HCT116 (cell line): ENCODE data around the gene HMGXB3.

Experiments used
- EGR1 ChIP-seq: IDR thresholded peaks from 2 replicates; pipeline ENCODE4 v1.6.1; 2012; ENCODE audit warnings: low read depth
- ELF1 ChIP-seq: IDR thresholded peaks from 2 replicates; pipeline ENCODE4 v1.6.1; 2012; ENCODE audit warnings: low read depth, borderline replicate concordance
- FOSL1 ChIP-seq: IDR thresholded peaks from 2 replicates; pipeline ENCODE4 v1.6.1; 2012; ENCODE audit warnings: low read depth
- JUND ChIP-seq: IDR thresholded peaks from 2 replicates; pipeline ENCODE4 v1.6.1; 2012
- POLR2A ChIP-seq: IDR thresholded peaks from 2 replicates; pipeline ENCODE4 v1.7.0; 2011; ENCODE audit warnings: borderline replicate concordance; ENCODE audit not compliant: insufficient read depth, insufficient read length; ENCODE audit errors: extremely low read depth
- POLR2AphosphoS5 ChIP-seq: IDR thresholded peaks from 2 replicates; pipeline ENCODE4 v1.6.1; 2011; ENCODE audit warnings: mild to moderate bottlenecking, low read depth, low read length, moderate library complexity
- RAD21 ChIP-seq: IDR thresholded peaks from 2 replicates; pipeline ENCODE4 v1.6.1; 2012; ENCODE audit warnings: low read depth, mild to moderate bottlenecking
- REST ChIP-seq: IDR thresholded peaks from 2 replicates; pipeline ENCODE4 v1.6.1; 2012; ENCODE audit warnings: low read depth
- TCF7L2 ChIP-seq: IDR thresholded peaks from 2 replicates; pipeline ENCODE4 v1.7.0; 2011; ENCODE audit warnings: borderline replicate concordance, inconsistent platforms; ENCODE audit not compliant: insufficient read depth, insufficient read length; ENCODE audit errors: extremely low read depth
- YY1 ChIP-seq: IDR thresholded peaks from 2 replicates; pipeline ENCODE4 v1.6.1; 2011; ENCODE audit warnings: low read length, low read depth, moderate library complexity, mild to moderate bottlenecking; ENCODE audit not compliant: insufficient replicate concordance; ENCODE audit errors: extremely low read depth
- ZNF274 ChIP-seq: fragments of 200-500 bp; sonication (Bioruptor generic); IDR thresholded peaks from 2 replicates; pipeline ENCODE4 v1.6.1; 2014; ENCODE audit warnings: mild to moderate bottlenecking, low read depth, low read length, inconsistent platforms
- TF ChIP-seq, protein P1 (sequence below), 3 experiments: fragments of 200-600 bp in 1 of 3; sonication (generic) in 1 of 3; IDR thresholded peaks in 2 of 3; conservative IDR thresholded peaks in 1 of 3; 2 replicates each; pipeline ENCODE4 v1.5.1; 2012 to 2017; ENCODE audit warnings: low read depth in 2 of 3, low read length in 2 of 3, antibody characterized with exemption in 1 of 3, borderline replicate concordance in 1 of 3, control low read depth in 1 of 3, mild to moderate bottlenecking in 1 of 3, mixed read lengths in 1 of 3, mixed run types in 1 of 3, moderate library complexity in 1 of 3; ENCODE audit not compliant: insufficient read depth in 1 of 3

DNA sequence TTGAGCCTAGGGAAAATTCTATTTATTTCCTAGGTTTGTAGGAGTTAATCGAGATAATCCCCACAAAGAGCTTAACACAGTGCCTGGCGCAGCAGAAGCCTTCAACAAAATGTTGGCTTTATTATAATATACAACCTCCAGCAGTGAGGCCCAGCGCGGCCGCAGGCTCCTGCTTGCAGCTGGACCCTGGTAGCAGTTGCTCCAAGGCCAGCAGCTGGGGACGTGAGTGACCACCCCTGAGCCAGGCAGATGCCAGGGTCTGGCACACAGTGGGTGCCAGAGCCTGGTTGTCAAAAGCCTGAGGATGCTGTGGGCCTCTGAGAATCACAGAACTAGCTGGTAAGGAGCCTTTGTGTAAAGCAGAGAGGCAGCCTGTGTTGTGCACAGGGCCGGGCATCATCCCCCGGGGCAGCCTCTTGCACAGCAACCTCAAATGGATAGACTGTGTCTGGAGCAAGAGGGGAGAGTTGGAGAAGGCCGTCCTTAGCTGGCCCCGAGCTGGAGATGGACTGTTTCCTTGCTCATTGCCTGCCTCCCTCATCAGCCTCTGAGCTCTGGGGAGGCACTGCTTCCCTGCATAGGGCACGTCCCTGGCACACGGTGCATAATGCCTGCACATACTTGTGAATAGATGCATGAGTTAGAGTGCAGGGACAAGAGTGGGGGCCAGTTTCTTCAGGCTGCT is 68.6 kb downstream of the HMGXB3 start:
- TF ChIP-seq, protein P1, sequence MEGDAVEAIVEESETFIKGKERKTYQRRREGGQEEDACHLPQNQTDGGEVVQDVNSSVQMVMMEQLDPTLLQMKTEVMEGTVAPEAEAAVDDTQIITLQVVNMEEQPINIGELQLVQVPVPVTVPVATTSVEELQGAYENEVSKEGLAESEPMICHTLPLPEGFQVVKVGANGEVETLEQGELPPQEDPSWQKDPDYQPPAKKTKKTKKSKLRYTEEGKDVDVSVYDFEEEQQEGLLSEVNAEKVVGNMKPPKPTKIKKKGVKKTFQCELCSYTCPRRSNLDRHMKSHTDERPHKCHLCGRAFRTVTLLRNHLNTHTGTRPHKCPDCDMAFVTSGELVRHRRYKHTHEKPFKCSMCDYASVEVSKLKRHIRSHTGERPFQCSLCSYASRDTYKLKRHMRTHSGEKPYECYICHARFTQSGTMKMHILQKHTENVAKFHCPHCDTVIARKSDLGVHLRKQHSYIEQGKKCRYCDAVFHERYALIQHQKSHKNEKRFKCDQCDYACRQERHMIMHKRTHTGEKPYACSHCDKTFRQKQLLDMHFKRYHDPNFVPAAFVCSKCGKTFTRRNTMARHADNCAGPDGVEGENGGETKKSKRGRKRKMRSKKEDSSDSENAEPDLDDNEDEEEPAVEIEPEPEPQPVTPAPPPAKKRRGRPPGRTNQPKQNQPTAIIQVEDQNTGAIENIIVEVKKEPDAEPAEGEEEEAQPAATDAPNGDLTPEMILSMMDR (IDR thresholded peaks at IDR 0.05 in 2 of 3, conservative IDR thresholded peaks at IDR 0.05 in 1 of 3; ENCODE audit: borderline replicate concordance in 1 of 3, insufficient read depth in 1 of 3, low read depth in 2 of 3, low read length in 2 of 3) = no peak
- TF ChIP-seq RAD21 = no peak
- no peak for TF ChIP-seq REST
- no peak for TF ChIP-seq POLR2AphosphoS5
- no peak for TF ChIP-seq TCF7L2
- no peak for TF ChIP-seq POLR2A
- no peak for TF ChIP-seq FOSL1
- no peak for TF ChIP-seq JUND
- TF ChIP-seq ELF1 = no peak
- no peak for TF ChIP-seq EGR1
- TF ChIP-seq ZNF274 = no peak
- TF ChIP-seq YY1 = no peak
